ENCODE data around the gene PLCH2. TPM values are rescaled to one million over a fixed set of nuclear protein-coding genes. Genes with fewer than 3 reads are reported as not detected.

The PLCH2 gene
- total RNA-seq, 1 experiment from 2014 or later: 123 TPM

DNA sequence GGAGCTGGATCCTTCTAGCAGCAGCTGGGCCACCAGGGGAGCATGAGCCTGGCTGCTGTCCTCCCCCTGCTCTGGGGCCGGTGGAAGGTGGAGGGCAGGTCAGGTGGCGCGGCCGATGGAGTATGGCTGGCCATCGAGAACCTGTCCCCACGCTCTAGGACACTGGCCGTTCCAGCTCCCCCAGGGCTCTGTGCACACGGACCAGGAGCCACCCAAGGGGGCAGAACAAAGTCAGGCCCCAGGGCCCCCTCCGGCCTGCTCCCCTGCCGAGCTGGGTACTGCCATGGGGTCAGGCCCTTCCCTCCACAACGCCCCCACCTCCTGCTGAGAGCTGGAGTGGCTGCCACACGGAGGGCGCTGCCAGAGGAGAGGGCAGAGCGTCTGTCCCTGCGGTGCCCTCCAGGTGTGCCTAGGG lies 4.5 kb upstream of the PLCH2 start:
- no peak overlapping the region for H3K27ac Mint-ChIP-seq (ENCODE audit: low read depth, unreplicated experiment)
- intact Hi-C loops (cut with micrococcal nuclease): no loop called here
- BruUV-seq (replicated peaks): no TSS peak
- peaks cover 20% of the 10 kb centered on the region for H3K36me3 Mint-ChIP-seq (ENCODE audit: insufficient read depth, unreplicated experiment)
- peaks cover 4% of the 10 kb centered on the region for H3K4me1 Mint-ChIP-seq (ENCODE audit: insufficient read depth, unreplicated experiment)
- ChIA-PET POLR2A (interaction anchor here (0.6 kb wide), 1 partner anchor 16 kb away, joined by 4 read pairs; no protein-coding TSS in a partner anchor), CTCF (interaction anchor here (0.5 kb wide), 1 partner anchor 14 kb away, joined by 3 read pairs; no protein-coding TSS in a partner anchor)
- H3K9me3 Mint-ChIP-seq (ENCODE audit: unreplicated experiment): no peaks in the 10 kb centered on the region
- H3K27me3 Mint-ChIP-seq (ENCODE audit: insufficient read depth, unreplicated experiment): no peaks in the 10 kb centered on the region
- no peak for DNase-seq (ENCODE audit: unreplicated experiment)
- TF ChIP-seq, protein P1, sequence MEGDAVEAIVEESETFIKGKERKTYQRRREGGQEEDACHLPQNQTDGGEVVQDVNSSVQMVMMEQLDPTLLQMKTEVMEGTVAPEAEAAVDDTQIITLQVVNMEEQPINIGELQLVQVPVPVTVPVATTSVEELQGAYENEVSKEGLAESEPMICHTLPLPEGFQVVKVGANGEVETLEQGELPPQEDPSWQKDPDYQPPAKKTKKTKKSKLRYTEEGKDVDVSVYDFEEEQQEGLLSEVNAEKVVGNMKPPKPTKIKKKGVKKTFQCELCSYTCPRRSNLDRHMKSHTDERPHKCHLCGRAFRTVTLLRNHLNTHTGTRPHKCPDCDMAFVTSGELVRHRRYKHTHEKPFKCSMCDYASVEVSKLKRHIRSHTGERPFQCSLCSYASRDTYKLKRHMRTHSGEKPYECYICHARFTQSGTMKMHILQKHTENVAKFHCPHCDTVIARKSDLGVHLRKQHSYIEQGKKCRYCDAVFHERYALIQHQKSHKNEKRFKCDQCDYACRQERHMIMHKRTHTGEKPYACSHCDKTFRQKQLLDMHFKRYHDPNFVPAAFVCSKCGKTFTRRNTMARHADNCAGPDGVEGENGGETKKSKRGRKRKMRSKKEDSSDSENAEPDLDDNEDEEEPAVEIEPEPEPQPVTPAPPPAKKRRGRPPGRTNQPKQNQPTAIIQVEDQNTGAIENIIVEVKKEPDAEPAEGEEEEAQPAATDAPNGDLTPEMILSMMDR (IDR thresholded peaks at IDR 0.05; ENCODE audit: unreplicated experiment): no peak
- H3K4me3 Mint-ChIP-seq (ENCODE audit: unreplicated experiment): no peak overlapping the region

- TF ChIP-seq, protein P1 (IDR thresholded peaks at IDR 0.05; ENCODE audit: unreplicated experiment): no peak
- H3K4me3 Mint-ChIP-seq (ENCODE audit: unreplicated experiment): no peak overlapping the region
- DNase-seq (ENCODE audit: unreplicated experiment): no peak
- no peak overlapping the region for H3K27ac Mint-ChIP-seq (ENCODE audit: low read depth, unreplicated experiment)
- no peaks in the 10 kb centered on the region for H3K9me3 Mint-ChIP-seq (ENCODE audit: unreplicated experiment)
- intact Hi-C loops (cut with micrococcal nuclease): no loop called here
- ChIA-PET CTCF (no interaction called here), POLR2A (no interaction called here)
- no TSS peak for BruUV-seq (replicated peaks)
- H3K4me1 Mint-ChIP-seq (ENCODE audit: insufficient read depth, unreplicated experiment): peaks cover 4% of the 10 kb centered on the region
- H3K36me3 Mint-ChIP-seq (ENCODE audit: insufficient read depth, unreplicated experiment): peaks cover 20% of the 10 kb centered on the region
- H3K27me3 Mint-ChIP-seq (ENCODE audit: insufficient read depth, unreplicated experiment): no peaks in the 10 kb centered on the region
Observed at GRCh38 chr1:2472109-2472508, 4.0 kb upstream of the PLCH2 start.

DNA sequence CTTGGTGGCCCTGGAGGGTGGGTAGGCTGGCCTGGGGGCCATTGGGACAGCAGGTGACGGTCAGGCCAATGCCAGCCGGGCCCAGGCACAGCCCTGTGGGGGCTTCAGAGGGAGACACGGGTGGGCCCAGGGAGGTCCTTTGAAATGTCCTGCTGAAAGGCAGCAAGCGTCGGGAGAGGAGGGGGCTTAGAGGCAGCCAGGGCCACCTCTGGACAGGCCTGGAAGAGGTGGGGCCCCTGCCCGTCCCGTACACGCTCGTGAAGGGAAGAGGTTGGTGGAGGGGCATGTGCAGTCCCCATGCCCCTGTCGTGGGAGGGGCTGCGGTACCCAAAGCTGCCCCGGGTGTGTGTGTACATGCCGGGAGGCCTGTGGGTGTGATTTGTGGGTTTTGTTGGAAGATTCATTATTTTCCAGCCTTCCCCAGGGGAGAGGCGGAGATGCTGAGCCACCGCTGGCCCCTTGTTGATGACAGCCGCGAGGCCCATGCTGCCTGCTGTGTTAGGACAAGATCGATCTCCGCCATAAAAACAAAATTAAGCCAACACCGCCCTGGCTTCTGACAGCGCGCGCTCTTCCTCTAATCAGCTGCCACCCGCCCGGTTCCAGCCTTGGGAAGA lies 3.4 kb upstream of the PLCH2 start:
- Mint-ChIP-seq H3K4me3 (ENCODE audit: unreplicated experiment) (no peak overlapping the region), H3K27ac (ENCODE audit: low read depth, unreplicated experiment) (no peak overlapping the region), H3K36me3 (ENCODE audit: insufficient read depth, unreplicated experiment) (peaks cover 20% of the 10 kb centered on the region), H3K27me3 (ENCODE audit: insufficient read depth, unreplicated experiment) (no peaks in the 10 kb centered on the region), H3K4me1 (ENCODE audit: insufficient read depth, unreplicated experiment) (peaks cover 4% of the 10 kb centered on the region), H3K9me3 (ENCODE audit: unreplicated experiment) (no peaks in the 10 kb centered on the region)
- intact Hi-C loops (cut with micrococcal nuclease): no loop called here
- BruUV-seq (replicated peaks): no TSS peak
- ChIA-PET POLR2A (no interaction called here), CTCF (no interaction called here)
- no peak for DNase-seq (ENCODE audit: unreplicated experiment)
- TF ChIP-seq, protein P1 (IDR thresholded peaks at IDR 0.05; ENCODE audit: unreplicated experiment): no peak

DNA sequence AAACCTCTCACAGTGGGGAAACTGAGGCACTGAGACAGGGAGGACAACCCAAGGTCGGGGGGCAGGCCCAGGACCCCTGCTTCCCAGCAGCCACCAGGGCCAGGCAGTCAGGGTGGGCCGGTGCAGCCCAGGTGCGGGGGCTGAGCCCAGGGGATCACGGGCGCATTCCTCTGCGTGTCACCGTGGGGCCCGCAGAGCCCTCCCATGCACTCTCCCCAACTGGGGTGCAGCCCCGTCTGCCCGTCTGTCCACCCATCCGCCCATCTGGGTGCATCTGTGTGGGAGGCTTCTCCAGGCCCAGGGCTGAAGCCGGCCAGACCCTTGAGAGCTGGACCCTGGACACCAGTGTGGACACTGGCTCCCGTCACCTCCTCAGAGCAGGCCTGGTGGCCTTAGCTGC lies 2.9 kb upstream of the PLCH2 start:
- Mint-ChIP-seq H3K9me3 (ENCODE audit: unreplicated experiment) (no peaks in the 10 kb centered on the region), H3K27me3 (ENCODE audit: insufficient read depth, unreplicated experiment) (no peaks in the 10 kb centered on the region), H3K27ac (ENCODE audit: low read depth, unreplicated experiment) (no peak overlapping the region), H3K4me1 (ENCODE audit: insufficient read depth, unreplicated experiment) (peaks cover 4% of the 10 kb centered on the region), H3K36me3 (ENCODE audit: insufficient read depth, unreplicated experiment) (peaks cover 20% of the 10 kb centered on the region), H3K4me3 (ENCODE audit: unreplicated experiment) (no peak overlapping the region)
- TF ChIP-seq, protein P1 (IDR thresholded peaks at IDR 0.05; ENCODE audit: unreplicated experiment): no peak
- DNase-seq (ENCODE audit: unreplicated experiment): no peak
- BruUV-seq (replicated peaks): no TSS peak
- intact Hi-C loops (cut with micrococcal nuclease): no loop called here
- ChIA-PET POLR2A (no interaction called here), CTCF (interaction anchor here (0.6 to 1.0 kb wide), 2 partner anchors 12 to 43 kb away, joined by 3 read pairs; no protein-coding TSS in a partner anchor)

Measured in MCF 10A (cell line).